Progenitor cell of endocrine pancreas (in vitro differentiated cells): Measurements from ENCODE around the gene PJA1. TPM values are rescaled to one million over a fixed set of nuclear protein-coding genes. Genes with fewer than 3 reads are reported as not detected.

Experiments used
- DNase-seq: peaks from one replicate; pipeline ENCODE4 v3.0.0; 2021; ENCODE audit warnings: low spot score; ENCODE audit not compliant: unreplicated experiment
- H3K27ac Mint-ChIP-seq: 2 replicates; pipeline ENCODE4 v1.8.0; 2021; ENCODE audit warnings: mild to moderate bottlenecking, moderate library complexity, mixed read lengths
- H3K27me3 Mint-ChIP-seq: 2 replicates; pipeline ENCODE4 v1.8.0; 2021; ENCODE audit warnings: mixed read lengths
- H3K36me3 Mint-ChIP-seq: 2 replicates; pipeline ENCODE4 v1.8.0; 2022; ENCODE audit warnings: mixed read lengths; ENCODE audit not compliant: insufficient read depth
- H3K4me1 Mint-ChIP-seq: 2 replicates; pipeline ENCODE4 v1.8.0; 2021; ENCODE audit warnings: low read depth, mixed read lengths
- H3K4me3 Mint-ChIP-seq: 2 replicates; pipeline ENCODE4 v1.8.0; 2021; ENCODE audit warnings: low read depth, mild to moderate bottlenecking, moderate library complexity, mixed read lengths
- H3K9me3 Mint-ChIP-seq: 2 replicates; pipeline ENCODE4 v1.8.0; 2021; ENCODE audit warnings: low read depth, mixed read lengths
- total RNA-seq: library from RNA; stranded (reverse); gene quantifications from 2 replicates; pipeline ENCODE4 v1.2.1, GENCODE V29; 2021
- TF ChIP-seq, protein P1 (sequence below): fragments of 200-600 bp; sonication (generic); IDR thresholded peaks from one replicate; pipeline ENCODE4 v1.5.0; 2021; ENCODE audit warnings: antibody characterized with exemption, mild to moderate bottlenecking; ENCODE audit not compliant: unreplicated experiment

The PJA1 gene
- total RNA-seq, 1 donor from 2014 or later = 35.7 TPM

DNA sequence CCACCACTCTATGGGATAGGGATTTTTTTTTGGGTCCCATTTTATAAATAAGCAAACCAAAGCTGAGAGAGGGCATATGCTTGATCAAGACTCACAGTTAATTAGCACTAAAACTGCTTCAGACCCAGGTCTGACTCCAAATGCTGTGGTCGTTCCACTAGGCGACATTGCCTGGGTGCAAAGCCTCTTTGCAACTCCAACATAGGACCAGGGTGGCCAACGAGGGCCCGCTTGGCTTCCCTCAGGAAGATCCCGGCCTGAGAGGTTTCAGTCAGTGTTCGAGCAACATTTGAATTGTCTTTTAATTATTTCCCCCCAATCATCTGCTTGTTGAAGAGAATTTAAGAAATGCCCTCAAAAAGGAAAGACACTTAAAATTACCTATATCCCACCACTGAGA is 11.2 kb downstream of the PJA1 start:
- Mint-ChIP-seq H3K27ac (no peak overlapping the region), H3K36me3 (no peaks in the 10 kb centered on the region), H3K9me3 (peaks cover 12% of the 10 kb centered on the region), H3K4me3 (no peak overlapping the region), H3K4me1 (peaks cover 13% of the 10 kb centered on the region), H3K27me3 (no peaks in the 10 kb centered on the region)
- DNase-seq = no peak
- TF ChIP-seq, protein P1, sequence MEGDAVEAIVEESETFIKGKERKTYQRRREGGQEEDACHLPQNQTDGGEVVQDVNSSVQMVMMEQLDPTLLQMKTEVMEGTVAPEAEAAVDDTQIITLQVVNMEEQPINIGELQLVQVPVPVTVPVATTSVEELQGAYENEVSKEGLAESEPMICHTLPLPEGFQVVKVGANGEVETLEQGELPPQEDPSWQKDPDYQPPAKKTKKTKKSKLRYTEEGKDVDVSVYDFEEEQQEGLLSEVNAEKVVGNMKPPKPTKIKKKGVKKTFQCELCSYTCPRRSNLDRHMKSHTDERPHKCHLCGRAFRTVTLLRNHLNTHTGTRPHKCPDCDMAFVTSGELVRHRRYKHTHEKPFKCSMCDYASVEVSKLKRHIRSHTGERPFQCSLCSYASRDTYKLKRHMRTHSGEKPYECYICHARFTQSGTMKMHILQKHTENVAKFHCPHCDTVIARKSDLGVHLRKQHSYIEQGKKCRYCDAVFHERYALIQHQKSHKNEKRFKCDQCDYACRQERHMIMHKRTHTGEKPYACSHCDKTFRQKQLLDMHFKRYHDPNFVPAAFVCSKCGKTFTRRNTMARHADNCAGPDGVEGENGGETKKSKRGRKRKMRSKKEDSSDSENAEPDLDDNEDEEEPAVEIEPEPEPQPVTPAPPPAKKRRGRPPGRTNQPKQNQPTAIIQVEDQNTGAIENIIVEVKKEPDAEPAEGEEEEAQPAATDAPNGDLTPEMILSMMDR = no peak

DNA sequence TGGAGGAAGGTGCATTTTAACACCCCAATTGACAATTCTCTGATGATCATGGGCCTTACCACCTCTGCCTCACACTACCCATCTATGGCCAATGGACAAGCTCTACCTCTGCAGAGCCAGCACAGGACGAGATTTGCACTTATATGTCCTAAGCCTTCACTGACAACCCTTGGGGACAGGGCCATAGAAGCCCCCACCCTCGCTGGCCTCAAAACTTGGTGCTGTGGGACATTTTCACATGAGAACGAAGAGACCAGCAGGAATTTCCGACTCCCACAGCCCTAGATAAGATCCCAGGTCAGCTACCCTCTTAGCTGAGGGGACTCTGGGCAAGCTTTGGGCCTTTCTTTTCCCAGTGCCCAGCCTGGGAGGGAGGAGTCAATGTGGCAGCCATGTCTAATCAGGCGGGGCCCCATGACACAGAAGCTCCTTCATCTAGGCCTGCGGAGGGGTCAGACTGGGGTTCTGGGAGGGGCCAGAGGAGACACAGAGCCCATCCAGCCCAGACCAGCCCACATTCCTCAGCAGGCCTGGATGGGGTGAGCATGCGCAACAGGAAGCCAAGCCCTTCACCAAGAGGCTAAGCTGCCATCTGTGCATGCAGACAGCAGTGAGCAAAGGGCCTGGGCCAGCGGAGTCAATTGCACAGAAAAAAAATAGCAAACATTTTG is 12.1 kb downstream of the PJA1 start:
- DNase-seq = no peak
- Mint-ChIP-seq H3K9me3 (peaks cover 15% of the 10 kb centered on the region), H3K4me3 (no peak overlapping the region), H3K4me1 (peaks cover 13% of the 10 kb centered on the region), H3K36me3 (no peaks in the 10 kb centered on the region), H3K27me3 (no peaks in the 10 kb centered on the region), H3K27ac (no peak overlapping the region)
- TF ChIP-seq, protein P1 = no peak

DNA sequence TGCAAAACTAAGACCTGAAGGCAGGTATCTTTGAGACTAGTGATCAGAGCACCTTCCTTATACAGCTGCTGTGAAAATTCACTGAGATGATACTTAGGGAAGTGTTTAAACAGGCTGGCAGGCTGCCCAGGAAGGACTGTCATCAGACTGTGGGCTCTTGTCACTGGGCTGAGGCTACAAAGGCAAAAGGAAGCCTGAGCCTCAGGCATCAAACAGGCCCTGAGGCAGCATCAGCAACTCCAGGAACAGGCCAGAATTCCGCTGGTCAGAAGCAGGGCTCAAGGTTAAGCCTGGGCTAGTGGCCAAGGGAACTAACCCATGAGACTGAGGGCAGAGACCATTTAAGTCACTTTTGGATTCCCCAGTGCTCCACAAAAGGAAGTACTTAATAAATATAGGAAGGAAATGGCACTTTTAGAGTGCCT is 12.8 kb downstream of the PJA1 start:
- Mint-ChIP-seq H3K4me1 (peaks cover 13% of the 10 kb centered on the region), H3K27ac (no peak overlapping the region), H3K9me3 (peaks cover 16% of the 10 kb centered on the region), H3K36me3 (no peaks in the 10 kb centered on the region), H3K27me3 (no peaks in the 10 kb centered on the region), H3K4me3 (no peak overlapping the region)
- TF ChIP-seq, protein P1 = no peak
- no peak for DNase-seq

DNA sequence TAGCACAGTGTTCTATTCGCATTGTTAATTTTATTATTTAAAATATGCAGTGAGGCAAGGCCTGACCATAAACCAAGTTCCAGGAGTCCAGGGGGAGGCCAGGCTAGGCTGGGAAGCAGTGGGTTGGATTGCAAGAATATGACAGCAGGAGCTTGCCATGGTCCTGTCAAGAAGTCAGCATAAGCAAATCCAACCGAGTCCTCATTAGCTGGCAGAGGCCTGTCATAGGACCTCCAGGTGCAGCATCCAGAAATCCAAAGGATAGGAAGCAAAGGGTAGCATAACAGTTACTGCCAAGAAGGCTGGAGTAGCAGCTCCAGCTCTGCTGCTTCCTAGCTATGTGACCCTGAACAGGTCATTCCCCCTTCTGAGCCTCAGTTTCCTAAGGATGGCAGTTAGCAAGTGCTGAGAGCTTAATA is 13.4 kb downstream of the PJA1 start:
- Mint-ChIP-seq H3K36me3 (no peaks in the 10 kb centered on the region), H3K9me3 (peaks cover 16% of the 10 kb centered on the region), H3K4me3 (no peak overlapping the region), H3K4me1 (peaks cover 13% of the 10 kb centered on the region), H3K27me3 (no peaks in the 10 kb centered on the region), H3K27ac (no peak overlapping the region)
- DNase-seq = no peak
- TF ChIP-seq, protein P1 = no peak

DNA sequence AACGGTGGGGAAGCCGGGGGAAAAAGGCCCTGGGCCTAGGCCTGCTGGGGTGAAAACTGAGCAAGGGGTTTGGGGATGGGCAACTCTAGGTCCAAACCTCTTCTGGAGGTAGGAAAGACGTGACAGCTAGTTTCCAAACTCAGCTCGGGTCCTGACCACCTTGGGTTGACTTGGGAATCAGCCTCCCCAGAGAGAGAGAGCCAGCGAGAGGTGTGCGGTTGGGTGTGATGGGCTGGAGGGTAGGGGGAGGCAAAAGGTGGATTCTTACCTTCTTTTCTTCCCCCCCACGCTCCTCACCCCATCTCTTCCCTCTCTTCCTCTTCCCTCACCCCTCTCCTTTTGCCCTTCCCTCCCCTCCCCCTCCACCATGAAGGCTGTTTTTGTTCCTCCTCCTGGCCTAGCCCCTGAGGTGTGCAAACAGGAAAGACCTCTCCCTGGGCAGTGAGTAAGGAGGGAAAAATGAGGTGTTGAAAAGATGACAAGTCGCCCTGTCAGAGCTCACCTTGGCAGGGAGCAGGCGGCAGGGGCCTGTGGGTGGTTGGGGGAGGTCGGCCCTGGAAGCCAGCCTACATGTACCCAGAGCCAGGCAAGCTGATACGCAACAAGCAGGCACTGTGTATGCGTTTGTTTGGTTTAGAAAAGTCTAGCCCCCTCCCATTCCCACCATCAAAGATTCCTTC is 14.8 kb downstream of the PJA1 start:
- Mint-ChIP-seq H3K4me1 (peaks cover 8% of the 10 kb centered on the region), H3K36me3 (no peaks in the 10 kb centered on the region), H3K4me3 (no peak overlapping the region), H3K9me3 (peaks cover 8% of the 10 kb centered on the region), H3K27me3 (no peaks in the 10 kb centered on the region), H3K27ac (peak overlapping the region; percentile 41)
- TF ChIP-seq, protein P1 = no peak
- DNase-seq = no peak
